HepG2 (cell line): ENCODE measurements around the gene HAUS5. TPM values are rescaled to one million over a fixed set of nuclear protein-coding genes. Genes with fewer than 3 reads are reported as not detected.
A peak's percentile ranks its signal among the peaks of the same experiment; 100 is the strongest.

Source experiments
- CREB1 ChIP-seq, 2 experiments: fragments of 450-650 bp in 1 of 2; IDR thresholded peaks; 2 replicates each; pipeline ENCODE4 v1.6.1; 2016 to 2017; ENCODE audit warnings: control low read depth in 1 of 2, mild to moderate bottlenecking in 1 of 2, missing compliant biosample characterization in 1 of 2, missing genetic modification characterization in 1 of 2
- RFX5 ChIP-seq: IDR thresholded peaks from 2 replicates; pipeline ENCODE4 v1.6.1; 2011; ENCODE audit warnings: low read depth, low read length, improper control_type of control experiment
- ZNF468 ChIP-seq: sonication (generic); formaldehyde crosslinking; IDR thresholded peaks from 2 replicates; pipeline ENCODE4 v1.8.0; 2022; ENCODE audit warnings: mild to moderate bottlenecking, moderate library complexity, missing genetic modification reagents
- polyA plus RNA-seq, 8 experiments: library from polyadenylated mRNA; depleted of rRNA in 3 of 8; stranded (reverse) in 7 of 8; unstranded in 1 of 8; fragments of >200 nt; fragmentation: Illumina TruSeq in 4 of 8; extraction: Trizol in 4 of 8; gene quantifications; 2 replicates each; pipeline versions ENCODE4 v1.2.1 to v1.2.3, GENCODE V29; 2011 to 2016; ENCODE audit warnings: low read depth in 4 of 8, missing spikeins in 1 of 8, mixed read lengths in 1 of 8; ENCODE audit not compliant: insufficient read depth in 1 of 8
- total RNA-seq, 5 experiments: library from RNA; depleted of rRNA; stranded (reverse); fragments of >200 nt; fragmentation: Illumina TruSeq; extraction: Trizol; gene quantifications; 2 replicates each; pipeline ENCODE4 v1.2.3, GENCODE V29; 2016; ENCODE audit warnings: low read depth in 1 of 5
- TF ChIP-seq, protein P1 (sequence below), 2 experiments: sonication (generic) in 1 of 2; formaldehyde crosslinking in 1 of 2; IDR thresholded peaks; 2 replicates each; pipeline versions ENCODE4 v1.6.1 to v1.9.0; 2014 to 2022; ENCODE audit warnings: antibody characterized with exemption in 1 of 2, borderline replicate concordance in 1 of 2, inconsistent platforms in 1 of 2, low read depth in 1 of 2, missing genetic modification reagents in 1 of 2
- TF ChIP-seq, protein P2 (sequence below): sonication (generic); formaldehyde crosslinking; IDR thresholded peaks from 2 replicates; pipeline ENCODE4 v1.4.0; 2020; ENCODE audit warnings: missing genetic modification reagents
- TF ChIP-seq, protein P3 (sequence below): IDR thresholded peaks from 2 replicates; pipeline ENCODE4 v1.6.1; 2016; ENCODE audit warnings: missing biosample characterization, missing genetic modification reagents, low read depth
- TF ChIP-seq, protein P4 (sequence below): sonication (generic); formaldehyde crosslinking; IDR thresholded peaks from 2 replicates; pipeline ENCODE4 v1.5.0; 2020; ENCODE audit warnings: mild to moderate bottlenecking, missing genetic modification reagents, borderline replicate concordance

Gene HAUS5
- total and polyA plus RNA-seq, 2 of the 13 experiments (the other 11 are each of a cell fraction or from before 2014, with no cell fraction given), result 10.3 to 17.7 TPM

DNA sequence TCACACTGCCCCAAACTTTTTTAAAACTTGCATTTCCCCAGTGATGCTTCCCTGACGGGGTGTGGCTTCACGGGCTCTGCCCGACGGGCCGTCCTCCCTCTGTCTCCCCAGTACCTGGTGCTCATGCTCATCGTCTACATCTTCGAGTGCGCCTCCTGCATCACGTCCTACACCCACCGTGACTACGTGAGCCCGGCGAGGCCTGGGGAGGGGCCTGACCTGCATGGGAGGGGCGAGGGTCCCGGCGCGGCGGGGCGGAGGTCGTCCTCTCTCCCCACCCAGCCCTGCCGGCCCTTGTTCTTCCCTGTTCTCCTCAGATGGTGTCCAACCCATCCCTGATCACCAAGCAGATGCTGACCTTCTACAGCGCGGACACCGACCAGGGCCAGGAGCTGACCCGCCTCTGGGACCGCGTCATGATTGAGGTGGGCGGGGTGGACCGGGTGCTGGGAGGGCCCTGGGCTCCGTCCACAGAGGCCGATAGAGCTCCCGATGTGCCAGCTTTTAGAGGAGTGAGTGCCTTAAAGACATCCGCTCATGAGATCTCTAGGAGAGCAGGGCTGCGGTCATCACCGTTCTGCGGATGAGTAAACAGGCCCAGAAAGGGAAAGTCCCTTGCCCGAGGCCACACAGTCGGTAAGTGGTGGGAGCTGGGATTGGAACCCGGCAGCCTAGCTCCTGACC lies 60.7 kb downstream of the HAUS5 start (continued):
- TF ChIP-seq, protein P1, sequence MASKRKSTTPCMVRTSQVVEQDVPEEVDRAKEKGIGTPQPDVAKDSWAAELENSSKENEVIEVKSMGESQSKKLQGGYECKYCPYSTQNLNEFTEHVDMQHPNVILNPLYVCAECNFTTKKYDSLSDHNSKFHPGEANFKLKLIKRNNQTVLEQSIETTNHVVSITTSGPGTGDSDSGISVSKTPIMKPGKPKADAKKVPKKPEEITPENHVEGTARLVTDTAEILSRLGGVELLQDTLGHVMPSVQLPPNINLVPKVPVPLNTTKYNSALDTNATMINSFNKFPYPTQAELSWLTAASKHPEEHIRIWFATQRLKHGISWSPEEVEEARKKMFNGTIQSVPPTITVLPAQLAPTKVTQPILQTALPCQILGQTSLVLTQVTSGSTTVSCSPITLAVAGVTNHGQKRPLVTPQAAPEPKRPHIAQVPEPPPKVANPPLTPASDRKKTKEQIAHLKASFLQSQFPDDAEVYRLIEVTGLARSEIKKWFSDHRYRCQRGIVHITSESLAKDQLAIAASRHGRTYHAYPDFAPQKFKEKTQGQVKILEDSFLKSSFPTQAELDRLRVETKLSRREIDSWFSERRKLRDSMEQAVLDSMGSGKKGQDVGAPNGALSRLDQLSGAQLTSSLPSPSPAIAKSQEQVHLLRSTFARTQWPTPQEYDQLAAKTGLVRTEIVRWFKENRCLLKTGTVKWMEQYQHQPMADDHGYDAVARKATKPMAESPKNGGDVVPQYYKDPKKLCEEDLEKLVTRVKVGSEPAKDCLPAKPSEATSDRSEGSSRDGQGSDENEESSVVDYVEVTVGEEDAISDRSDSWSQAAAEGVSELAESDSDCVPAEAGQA (IDR thresholded peaks at IDR 0.05; ENCODE audit: low read depth), result no peak
- TF ChIP-seq, protein P1 (CRISPR knock-in tag; IDR thresholded peaks at IDR 0.05; ENCODE audit: borderline replicate concordance), result no peak
- TF ChIP-seq CREB1 (IDR thresholded peaks at IDR 0.05) (peak; percentile 49), CREB1 (CRISPR knock-in tag; IDR thresholded peaks at IDR 0.05) (no peak), RFX5 (no peak), ZNF468 (CRISPR knock-in tag) (no peak)
- TF ChIP-seq, protein P2, sequence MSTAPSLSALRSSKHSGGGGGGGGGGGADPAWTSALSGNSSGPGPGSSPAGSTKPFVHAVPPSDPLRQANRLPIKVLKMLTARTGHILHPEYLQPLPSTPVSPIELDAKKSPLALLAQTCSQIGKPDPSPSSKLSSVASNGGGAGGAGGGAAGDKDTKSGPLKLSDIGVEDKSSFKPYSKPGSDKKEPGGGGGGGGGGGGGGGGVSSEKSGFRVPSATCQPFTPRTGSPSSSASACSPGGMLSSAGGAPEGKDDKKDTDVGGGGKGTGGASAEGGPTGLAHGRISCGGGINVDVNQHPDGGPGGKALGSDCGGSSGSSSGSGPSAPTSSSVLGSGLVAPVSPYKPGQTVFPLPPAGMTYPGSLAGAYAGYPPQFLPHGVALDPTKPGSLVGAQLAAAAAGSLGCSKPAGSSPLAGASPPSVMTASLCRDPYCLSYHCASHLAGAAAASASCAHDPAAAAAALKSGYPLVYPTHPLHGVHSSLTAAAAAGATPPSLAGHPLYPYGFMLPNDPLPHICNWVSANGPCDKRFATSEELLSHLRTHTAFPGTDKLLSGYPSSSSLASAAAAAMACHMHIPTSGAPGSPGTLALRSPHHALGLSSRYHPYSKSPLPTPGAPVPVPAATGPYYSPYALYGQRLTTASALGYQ (CRISPR knock-in tag), result no peak
- TF ChIP-seq, protein P3, sequence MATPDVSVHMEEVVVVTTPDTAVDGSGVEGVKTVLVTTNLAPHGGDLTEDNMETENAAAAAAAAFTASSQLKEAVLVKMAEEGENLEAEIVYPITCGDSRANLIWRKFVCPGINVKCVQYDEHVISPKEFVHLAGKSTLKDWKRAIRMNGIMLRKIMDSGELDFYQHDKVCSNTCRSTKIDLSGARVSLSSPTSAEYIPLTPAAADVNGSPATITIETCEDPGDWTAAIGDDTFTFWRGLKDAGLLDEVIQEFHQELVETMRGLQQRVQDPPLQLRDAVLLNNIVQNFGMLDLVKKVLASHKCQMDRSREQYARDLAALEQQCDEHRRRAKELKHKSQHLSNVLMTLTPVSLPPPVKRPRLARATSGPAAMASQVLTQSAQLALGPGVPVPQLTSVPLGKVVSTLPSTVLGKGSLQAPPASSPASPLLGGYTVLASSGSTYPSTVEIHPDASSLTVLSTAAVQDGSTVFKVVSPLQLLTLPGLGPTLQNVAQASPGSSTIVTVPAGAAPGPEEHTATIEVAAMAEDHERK (CRISPR knock-in tag), result no peak
- TF ChIP-seq, protein P4, sequence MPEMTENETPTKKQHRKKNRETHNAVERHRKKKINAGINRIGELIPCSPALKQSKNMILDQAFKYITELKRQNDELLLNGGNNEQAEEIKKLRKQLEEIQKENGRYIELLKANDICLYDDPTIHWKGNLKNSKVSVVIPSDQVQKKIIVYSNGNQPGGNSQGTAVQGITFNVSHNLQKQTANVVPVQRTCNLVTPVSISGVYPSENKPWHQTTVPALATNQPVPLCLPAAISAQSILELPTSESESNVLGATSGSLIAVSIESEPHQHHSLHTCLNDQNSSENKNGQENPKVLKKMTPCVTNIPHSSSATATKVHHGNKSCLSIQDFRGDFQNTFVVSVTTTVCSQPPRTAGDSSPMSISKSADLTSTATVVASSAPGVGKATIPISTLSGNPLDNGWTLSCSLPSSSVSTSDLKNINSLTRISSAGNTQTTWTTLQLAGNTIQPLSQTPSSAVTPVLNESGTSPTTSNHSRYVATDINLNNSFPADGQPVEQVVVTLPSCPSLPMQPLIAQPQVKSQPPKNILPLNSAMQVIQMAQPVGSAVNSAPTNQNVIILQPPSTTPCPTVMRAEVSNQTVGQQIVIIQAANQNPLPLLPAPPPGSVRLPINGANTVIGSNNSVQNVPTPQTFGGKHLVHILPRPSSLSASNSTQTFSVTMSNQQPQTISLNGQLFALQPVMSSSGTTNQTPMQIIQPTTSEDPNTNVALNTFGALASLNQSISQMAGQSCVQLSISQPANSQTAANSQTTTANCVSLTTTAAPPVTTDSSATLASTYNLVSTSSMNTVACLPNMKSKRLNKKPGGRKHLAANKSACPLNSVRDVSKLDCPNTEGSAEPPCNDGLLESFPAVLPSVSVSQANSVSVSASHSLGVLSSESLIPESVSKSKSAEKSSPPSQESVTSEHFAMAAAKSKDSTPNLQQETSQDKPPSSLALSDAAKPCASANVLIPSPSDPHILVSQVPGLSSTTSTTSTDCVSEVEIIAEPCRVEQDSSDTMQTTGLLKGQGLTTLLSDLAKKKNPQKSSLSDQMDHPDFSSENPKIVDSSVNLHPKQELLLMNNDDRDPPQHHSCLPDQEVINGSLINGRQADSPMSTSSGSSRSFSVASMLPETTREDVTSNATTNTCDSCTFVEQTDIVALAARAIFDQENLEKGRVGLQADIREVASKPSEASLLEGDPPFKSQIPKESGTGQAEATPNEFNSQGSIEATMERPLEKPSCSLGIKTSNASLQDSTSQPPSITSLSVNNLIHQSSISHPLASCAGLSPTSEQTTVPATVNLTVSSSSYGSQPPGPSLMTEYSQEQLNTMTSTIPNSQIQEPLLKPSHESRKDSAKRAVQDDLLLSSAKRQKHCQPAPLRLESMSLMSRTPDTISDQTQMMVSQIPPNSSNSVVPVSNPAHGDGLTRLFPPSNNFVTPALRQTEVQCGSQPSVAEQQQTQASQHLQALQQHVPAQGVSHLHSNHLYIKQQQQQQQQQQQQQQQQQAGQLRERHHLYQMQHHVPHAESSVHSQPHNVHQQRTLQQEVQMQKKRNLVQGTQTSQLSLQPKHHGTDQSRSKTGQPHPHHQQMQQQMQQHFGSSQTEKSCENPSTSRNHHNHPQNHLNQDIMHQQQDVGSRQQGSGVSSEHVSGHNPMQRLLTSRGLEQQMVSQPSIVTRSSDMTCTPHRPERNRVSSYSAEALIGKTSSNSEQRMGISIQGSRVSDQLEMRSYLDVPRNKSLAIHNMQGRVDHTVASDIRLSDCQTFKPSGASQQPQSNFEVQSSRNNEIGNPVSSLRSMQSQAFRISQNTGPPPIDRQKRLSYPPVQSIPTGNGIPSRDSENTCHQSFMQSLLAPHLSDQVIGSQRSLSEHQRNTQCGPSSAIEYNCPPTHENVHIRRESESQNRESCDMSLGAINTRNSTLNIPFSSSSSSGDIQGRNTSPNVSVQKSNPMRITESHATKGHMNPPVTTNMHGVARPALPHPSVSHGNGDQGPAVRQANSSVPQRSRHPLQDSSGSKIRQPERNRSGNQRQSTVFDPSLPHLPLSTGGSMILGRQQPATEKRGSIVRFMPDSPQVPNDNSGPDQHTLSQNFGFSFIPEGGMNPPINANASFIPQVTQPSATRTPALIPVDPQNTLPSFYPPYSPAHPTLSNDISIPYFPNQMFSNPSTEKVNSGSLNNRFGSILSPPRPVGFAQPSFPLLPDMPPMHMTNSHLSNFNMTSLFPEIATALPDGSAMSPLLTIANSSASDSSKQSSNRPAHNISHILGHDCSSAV (CRISPR knock-in tag), result no peak
